GM19240 (cell line): Measurements from ENCODE around the gene WNK3.
"Not testable (repeated sequence)": the region's sequence is repeated elsewhere in the genome, so short reads cannot be mapped to it uniquely, and the experiment has no call there.

Experiments used
- DNase-seq: peaks from one replicate; pipeline ENCODE4 v3.0.0; 2011; ENCODE audit warnings: low spot score; ENCODE audit not compliant: insufficient read length

The WNK3 gene

GRCh38 chrX:54357414-54358377 is at the start of gene WNK3:
TSS of gene WNK3 (minus strand) at chrX:54358046.
- no peak for DNase-seq

- DNase-seq: no peak
Measured at GRCh38 chrX:54407266-54407665, 49.4 kb upstream of the WNK3 start.

GRCh38 chrX:54397113-54397512 is 39.3 kb upstream of the WNK3 start:
- DNase-seq: no peak

- DNase-seq: no peak
Measured at GRCh38 chrX:54386314-54386713, 28.5 kb upstream of the WNK3 start.

- DNase-seq: not testable (repeated sequence)
Measured at GRCh38 chrX:54384661-54385060, 26.8 kb upstream of the WNK3 start.

GRCh38 chrX:54359408-54359807 is 1.6 kb upstream of the WNK3 start:
- DNase-seq: no peak

- no peak for DNase-seq
Measured at GRCh38 chrX:54358424-54359211, 772 bp upstream of the WNK3 start.

- DNase-seq: no peak
Measured at GRCh38 chrX:54352677-54353076, 5.2 kb downstream of the WNK3 start.

GRCh38 chrX:54337383-54337782 is 20.5 kb downstream of the WNK3 start:
- DNase-seq: not testable (repeated sequence)

GRCh38 chrX:54325077-54325476 is 32.8 kb downstream of the WNK3 start:
- no peak for DNase-seq

- no peak for DNase-seq
Measured at GRCh38 chrX:54320067-54320466, 37.8 kb downstream of the WNK3 start.

GRCh38 chrX:54306379-54306778 is 51.5 kb downstream of the WNK3 start:
- DNase-seq: no peak

- DNase-seq: no peak
Measured at GRCh38 chrX:54301516-54301915, 56.3 kb downstream of the WNK3 start.

GRCh38 chrX:54294306-54294705 is 63.5 kb downstream of the WNK3 start:
- no peak for DNase-seq

- DNase-seq: no peak
Measured at GRCh38 chrX:54292755-54293154, 65.1 kb downstream of the WNK3 start.

GRCh38 chrX:54291758-54292157 is 66.1 kb downstream of the WNK3 start:
- DNase-seq: no peak

GRCh38 chrX:54288968-54289367 is 68.9 kb downstream of the WNK3 start:
- no peak for DNase-seq

GRCh38 chrX:54288277-54288676 is 69.6 kb downstream of the WNK3 start:
- no peak for DNase-seq

GRCh38 chrX:54281676-54282075 is 76.2 kb downstream of the WNK3 start:
- DNase-seq: no peak

GRCh38 chrX:54280466-54280865 is 77.4 kb downstream of the WNK3 start:
- DNase-seq: no peak

GRCh38 chrX:54271664-54272063 is 86.2 kb downstream of the WNK3 start:
- DNase-seq: no peak

GRCh38 chrX:54248309-54248708 is 109.5 kb downstream of the WNK3 start:
- no peak for DNase-seq
